Urinary bladder (tissue), 4 donors: ENCODE measurements around the gene BEX1. TPM values are rescaled to one million over a fixed set of nuclear protein-coding genes. Genes with fewer than 3 reads are reported as not detected.
"Not testable (repeated sequence)": the region's sequence is repeated elsewhere in the genome, so short reads cannot be mapped to it uniquely, and the experiment has no call there.

Source experiments
- DNase-seq: peaks from one replicate; pipeline ENCODE4 v3.0.0-alpha.2; 2015; ENCODE audit errors: extremely low spot score
- H3K27ac ChIP-seq: one replicate; pipeline ENCODE4 v1.5.1; 2013; ENCODE audit warnings: low read depth, mild to moderate bottlenecking, moderate library complexity
- H3K36me3 ChIP-seq: one replicate; pipeline ENCODE4 v1.6.1; 2013; ENCODE audit warnings: mild to moderate bottlenecking, moderate library complexity; ENCODE audit not compliant: insufficient read depth
- H3K4me1 ChIP-seq: one replicate; pipeline ENCODE4 v1.6.1; 2013; ENCODE audit warnings: mild to moderate bottlenecking, moderate library complexity; ENCODE audit not compliant: insufficient read depth
- H3K4me3 ChIP-seq: one replicate; pipeline ENCODE4 v1.5.1; 2013; ENCODE audit warnings: low read depth, low read length
- WGBS: extraction: QIAGEN DNeasy Blood & Tissue Kit; methylation state at CpG from one replicate; pipeline ENCODE4 v1.1.7; 2013; 5-methylcytosine and 5-hydroxymethylcytosine counted together
- polyA plus RNA-seq: library from polyadenylated mRNA; stranded (reverse); fragments of 200-250 nt; gene quantifications from one replicate; pipeline ENCODE4 v1.2.3, GENCODE V29; 2013
- total RNA-seq: library from RNA; depleted of rRNA; stranded (reverse); fragments of >200 nt; gene quantifications from one replicate; pipeline ENCODE4 v1.2.3, GENCODE V29; 2014
- donor health status: healthy with polysubstance abuse.
- donor health status: healthy.

Gene BEX1
- 3.5 TPM for total RNA-seq
- polyA plus RNA-seq = 5.7 TPM

GRCh38 chrX:103063918-103064434, at the start of gene BEX1:
Gene BEX1 (minus strand): TSS chrX:103064171. CDS start chrX:103063274, 897 bp downstream.
- no peak for DNase-seq
- Histone ChIP-seq H3K27ac (no peak within 1 kb of the TSS), H3K4me1 (no peaks in the 10 kb centered on the region), H3K36me3 (no peaks in the 10 kb centered on the region), H3K4me3 (peak within 1 kb of the TSS; percentile 18)
- WGBS = under 1% methylated on average over 39 of the region's 39 CpGs

- not testable (repeated sequence) for H3K36me3 ChIP-seq, H3K4me3 ChIP-seq, DNase-seq, H3K4me1 ChIP-seq, H3K27ac ChIP-seq
- 92% methylated on average over 6 of the region's 6 CpGs for WGBS
Measured at GRCh38 chrX:103109497-103109896, 45.5 kb upstream of the BEX1 start.

DNA sequence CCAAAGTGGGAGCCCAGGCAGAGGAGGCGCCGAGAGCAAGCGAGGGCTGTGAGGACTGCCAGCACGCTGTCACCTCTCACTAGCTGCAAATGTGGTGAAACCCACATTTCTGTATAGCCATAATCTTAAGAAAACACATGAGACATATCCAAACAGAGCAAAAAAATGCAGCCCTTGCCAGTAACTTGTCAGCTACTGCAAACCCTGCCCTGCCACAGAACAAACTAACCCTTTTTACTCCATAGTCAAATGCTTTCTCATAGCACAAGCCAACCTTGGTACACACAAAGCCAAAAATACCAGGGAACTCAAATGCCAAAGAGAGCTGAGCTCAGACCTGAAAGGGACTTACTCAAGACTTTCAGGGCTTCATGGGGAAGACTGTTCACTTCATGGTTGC, 43.9 kb upstream of the BEX1 start:
- Histone ChIP-seq H3K4me1 (no peaks in the 10 kb centered on the region), H3K4me3 (no peak overlapping the region), H3K27ac (no peak overlapping the region), H3K36me3 (no peaks in the 10 kb centered on the region)
- 92% methylated on average over 4 of the region's 4 CpGs for WGBS
- no peak for DNase-seq

DNA sequence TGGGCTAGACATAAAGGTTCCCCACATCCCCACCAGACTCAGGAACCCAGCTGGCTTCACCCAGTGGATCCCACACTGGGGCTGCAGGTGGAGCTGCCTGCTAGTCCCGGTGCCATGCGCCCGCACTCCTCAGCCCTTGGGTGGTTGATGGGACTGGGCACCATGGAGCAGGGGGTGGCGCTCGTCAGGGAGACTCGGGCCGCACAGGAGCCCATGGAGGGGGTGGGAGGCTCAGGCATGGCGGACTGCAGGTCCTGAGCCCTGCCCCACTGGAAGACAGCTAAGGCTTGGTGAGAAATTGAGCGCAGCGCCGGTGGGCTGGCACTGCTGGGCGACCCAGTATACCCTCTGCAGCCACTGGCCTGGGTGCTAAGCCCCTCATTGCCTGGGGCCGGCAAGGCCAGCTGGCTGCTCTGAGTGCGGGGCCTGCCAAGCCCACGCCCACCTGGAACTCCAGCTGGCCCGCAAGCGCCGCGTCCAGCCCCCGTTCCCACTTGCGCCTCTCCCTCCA, 43.3 kb upstream of the BEX1 start:
- 93% methylated on average over 21 of the region's 21 CpGs for WGBS
- H3K4me1 ChIP-seq, H3K4me3 ChIP-seq, H3K27ac ChIP-seq, DNase-seq, H3K36me3 ChIP-seq: not testable (repeated sequence)

DNA sequence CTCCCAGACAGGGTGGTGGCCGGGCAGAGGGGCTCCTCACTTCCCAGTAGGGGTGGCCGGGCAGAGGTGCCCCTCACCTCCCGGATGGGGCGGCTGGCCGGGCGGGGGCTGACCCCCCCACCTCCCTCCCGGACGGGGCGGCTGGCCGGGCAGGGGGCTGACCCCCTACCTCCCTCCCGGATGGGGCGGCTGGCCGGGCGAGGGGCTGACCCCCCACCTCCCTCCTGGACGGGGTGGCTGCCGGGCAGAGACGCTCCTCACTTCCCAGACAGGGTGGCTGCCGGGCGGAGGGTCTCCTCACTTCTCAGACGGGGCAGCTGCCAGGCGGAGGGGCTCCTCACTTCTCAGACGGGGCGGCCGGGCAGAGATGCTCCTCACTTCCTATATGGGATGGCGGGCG, 40.4 kb upstream of the BEX1 start:
- not testable (repeated sequence) for H3K4me1 ChIP-seq, H3K27ac ChIP-seq, DNase-seq, H3K36me3 ChIP-seq, H3K4me3 ChIP-seq
- WGBS = 96% methylated on average over 26 of the region's 26 CpGs

DNA sequence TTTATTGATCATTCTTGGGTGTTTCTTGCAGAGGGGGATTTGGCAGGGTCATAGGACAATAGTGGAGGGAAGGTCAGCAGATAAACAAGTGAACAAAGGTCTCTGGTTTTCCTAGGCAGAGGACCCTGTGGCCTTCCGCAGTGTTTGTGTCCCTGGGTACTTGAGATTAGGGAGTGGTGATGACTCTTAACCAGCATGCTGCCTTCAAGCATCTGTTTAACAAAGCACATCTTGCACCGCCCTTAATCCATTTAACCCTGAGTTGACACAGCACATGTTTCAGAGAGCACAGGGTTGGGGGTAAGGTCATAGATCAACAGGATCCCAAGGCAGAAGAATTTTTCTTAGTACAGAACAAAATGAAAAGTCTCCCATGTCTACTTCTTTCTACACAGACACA, 39.9 kb upstream of the BEX1 start:
- not testable (repeated sequence) for H3K4me3 ChIP-seq, H3K36me3 ChIP-seq, H3K27ac ChIP-seq, DNase-seq, H3K4me1 ChIP-seq
- WGBS = no CpG with 5 or more reads among the region's 2 CpGs

GRCh38 chrX:103101299-103102042, 37.5 kb upstream of the BEX1 start:
- H3K36me3 ChIP-seq = no peaks in the 10 kb centered on the region
- H3K4me3 ChIP-seq = no peak overlapping the region
- H3K27ac ChIP-seq = no peak overlapping the region
- H3K4me1 ChIP-seq = no peaks in the 10 kb centered on the region
- DNase-seq = no peak
- WGBS = 8% methylated on average over 3 of the region's 3 CpGs

GRCh38 chrX:103100484-103100883, 36.5 kb upstream of the BEX1 start:
- Histone ChIP-seq H3K27ac (no peak overlapping the region), H3K4me1 (no peaks in the 10 kb centered on the region), H3K4me3 (no peak overlapping the region), H3K36me3 (no peaks in the 10 kb centered on the region)
- DNase-seq = no peak
- 81% methylated on average over 4 of the region's 4 CpGs for WGBS

- H3K36me3 ChIP-seq = no peaks in the 10 kb centered on the region
- no peaks in the 10 kb centered on the region for H3K4me1 ChIP-seq
- 78% methylated on average over 4 of the region's 4 CpGs for WGBS
- DNase-seq = no peak
- no peak overlapping the region for H3K27ac ChIP-seq
- H3K4me3 ChIP-seq = no peak overlapping the region
Measured at GRCh38 chrX:103099691-103100090, 35.7 kb upstream of the BEX1 start.

- WGBS = 71% methylated on average over 2 of the region's 2 CpGs
- no peaks in the 10 kb centered on the region for H3K36me3 ChIP-seq
Measured at GRCh38 chrX:103098488-103098887, 34.5 kb upstream of the BEX1 start.

GRCh38 chrX:103092942-103093341, 29.0 kb upstream of the BEX1 start, which contains the start of gene NXF3:
Gene NXF3 (minus strand): TSS chrX:103093143. CDS start chrX:103093023, 120 bp downstream.
- DNase-seq = no peak
- Histone ChIP-seq H3K4me1 (no peaks in the 10 kb centered on the region), H3K27ac (no peak within 1 kb of the TSS), H3K36me3 (no peaks in the 10 kb centered on the region), H3K4me3 (no peak within 1 kb of the TSS)
- 80% methylated on average over 5 of the region's 5 CpGs for WGBS

More at GRCh38 chrX:103098488-103098887, 34.5 kb upstream of the BEX1 start:
- no peak for DNase-seq
- Histone ChIP-seq H3K27ac (no peak overlapping the region), H3K4me3 (no peak overlapping the region), H3K4me1 (no peaks in the 10 kb centered on the region)

- H3K27ac ChIP-seq = no peak overlapping the region
- H3K4me1 ChIP-seq = no peaks in the 10 kb centered on the region
- 71% methylated on average over 6 of the region's 6 CpGs for WGBS
- H3K4me3 ChIP-seq = no peak overlapping the region
- H3K36me3 ChIP-seq = no peaks in the 10 kb centered on the region
- no peak for DNase-seq
Measured at GRCh38 chrX:103081051-103081450, 17.1 kb upstream of the BEX1 start.

- WGBS = 29% methylated on average over 5 of the region's 5 CpGs
- no peak for DNase-seq
- H3K4me1 ChIP-seq = no peaks in the 10 kb centered on the region
- H3K36me3 ChIP-seq = no peaks in the 10 kb centered on the region
- H3K27ac ChIP-seq = no peak overlapping the region
- H3K4me3 ChIP-seq = no peak overlapping the region
Measured at GRCh38 chrX:103073467-103073866, 9.5 kb upstream of the BEX1 start.

- Histone ChIP-seq H3K27ac (no peak overlapping the region), H3K4me1 (no peaks in the 10 kb centered on the region), H3K36me3 (no peaks in the 10 kb centered on the region), H3K4me3 (no peak overlapping the region)
- DNase-seq = no peak
- WGBS = 59% methylated on average over 1 of the region's 1 CpG
Measured at GRCh38 chrX:103066606-103067005, 2.6 kb upstream of the BEX1 start.
